GM19099 (cell line): ENCODE data around the gene GATC.

Experiments
- POLR2A ChIP-seq: IDR thresholded peaks from 3 replicates; pipeline ENCODE4 v1.6.1; 2011; ENCODE audit warnings: low read depth; ENCODE audit not compliant: insufficient read length; ENCODE audit errors: extremely low read depth

GATC gene

GRCh38 chr12:120422892-120423456 is 23.3 kb upstream of the GATC start:
- TF ChIP-seq POLR2A = no peak

- no peak for TF ChIP-seq POLR2A
Measured at GRCh38 chr12:120425797-120426196, 20.4 kb upstream of the GATC start.

GRCh38 chr12:120428597-120429229 is 17.5 kb upstream of the GATC start:
- no peak for TF ChIP-seq POLR2A

- no peak for TF ChIP-seq POLR2A
Measured at GRCh38 chr12:120429368-120429767, 16.9 kb upstream of the GATC start.

- no peak for TF ChIP-seq POLR2A
Measured at GRCh38 chr12:120432772-120433525, 13.3 kb upstream of the GATC start.

- TF ChIP-seq POLR2A = peak; percentile 86
Measured at GRCh38 chr12:120437735-120438494, 8.3 kb upstream of the GATC start, which contains the start of gene COX6A1. COX6A1 (plus strand) TSS chr12:120438113; CDS start chr12:120438127, 14 bp downstream.

- no peak for TF ChIP-seq POLR2A
Measured at GRCh38 chr12:120438495-120439198, 7.6 kb upstream of the GATC start.

- no peak for TF ChIP-seq POLR2A
Measured at GRCh38 chr12:120439646-120440247, 6.5 kb upstream of the GATC start.

- no peak for TF ChIP-seq POLR2A
Measured at GRCh38 chr12:120444676-120445075, 1.6 kb upstream of the GATC start.

GRCh38 chr12:120447992-120448391 is 1.7 kb downstream of the GATC start:
- no peak for TF ChIP-seq POLR2A

GRCh38 chr12:120453060-120453750 is 7.0 kb downstream of the GATC start:
- no peak for TF ChIP-seq POLR2A

- no peak for TF ChIP-seq POLR2A
Measured at GRCh38 chr12:120453977-120454376, 7.7 kb downstream of the GATC start.

- TF ChIP-seq POLR2A = no peak
Measured at GRCh38 chr12:120455302-120455701, 9.1 kb downstream of the GATC start.

GRCh38 chr12:120457133-120457532 is 10.9 kb downstream of the GATC start:
- no peak for TF ChIP-seq POLR2A
